SHP77 treated with DMSO at 0.1 percent for 48 hours (cell line): ENCODE results near the gene SLC22A1.

Source experiments
- DNase-seq: peaks from one replicate; lab custom pipeline; 2025; lab: John Stamatoyannopoulos, UW

SLC22A1 gene

DNA sequence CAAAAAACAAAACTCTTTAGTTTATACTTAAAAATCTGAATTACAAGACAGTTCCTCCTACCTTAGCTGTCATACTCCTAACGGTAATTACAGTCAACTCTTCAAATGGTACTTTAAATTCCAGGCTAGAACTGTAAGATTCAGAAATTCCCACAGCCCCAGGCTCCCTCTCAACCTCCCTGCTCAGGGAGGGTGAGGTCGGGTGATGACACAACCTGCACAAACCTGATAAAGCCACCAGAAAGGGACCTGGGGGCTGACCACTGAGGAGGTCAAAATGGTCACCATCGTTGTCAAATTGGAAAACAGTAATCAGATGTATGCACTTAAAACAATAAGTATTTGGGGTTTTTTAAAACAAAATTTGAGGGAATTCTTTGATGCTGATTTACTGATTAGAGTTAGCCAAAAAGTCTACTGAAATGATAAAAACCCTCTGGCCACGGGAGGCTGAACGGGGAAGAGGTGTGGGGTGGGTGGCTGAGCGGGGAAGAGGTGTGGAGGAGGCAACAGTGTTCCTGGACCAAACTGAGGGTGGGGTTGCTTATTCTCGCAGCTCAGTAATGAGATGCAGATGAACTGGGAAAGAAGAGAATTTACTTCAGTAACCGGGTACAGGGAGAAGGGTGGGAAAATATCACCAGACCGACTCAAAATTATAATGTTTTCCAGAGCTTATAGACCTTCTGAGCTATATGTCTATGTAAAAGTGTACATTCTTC, 52.4 kb downstream of the SLC22A1 start:
- no peak for DNase-seq

DNA sequence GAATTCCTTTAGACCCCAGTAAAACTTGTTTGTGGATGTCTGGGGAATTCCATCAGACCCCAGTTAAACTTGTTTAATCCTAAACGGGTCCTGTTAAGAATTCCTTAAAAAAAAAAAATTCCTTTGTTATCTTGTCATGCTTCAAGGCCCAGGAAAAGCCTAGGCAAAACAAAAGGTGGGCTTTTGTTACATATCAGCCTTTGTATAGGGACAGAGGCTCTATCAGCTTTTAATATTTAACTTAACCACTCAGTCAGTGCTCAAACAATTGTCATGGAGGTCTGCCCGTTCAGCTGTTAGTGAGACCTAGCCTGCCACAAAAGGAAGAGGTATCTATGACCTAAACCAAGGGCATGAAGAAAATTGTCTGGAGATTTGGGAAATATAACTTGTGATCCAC, 53.1 kb downstream of the SLC22A1 start:
- DNase-seq = no peak

DNA sequence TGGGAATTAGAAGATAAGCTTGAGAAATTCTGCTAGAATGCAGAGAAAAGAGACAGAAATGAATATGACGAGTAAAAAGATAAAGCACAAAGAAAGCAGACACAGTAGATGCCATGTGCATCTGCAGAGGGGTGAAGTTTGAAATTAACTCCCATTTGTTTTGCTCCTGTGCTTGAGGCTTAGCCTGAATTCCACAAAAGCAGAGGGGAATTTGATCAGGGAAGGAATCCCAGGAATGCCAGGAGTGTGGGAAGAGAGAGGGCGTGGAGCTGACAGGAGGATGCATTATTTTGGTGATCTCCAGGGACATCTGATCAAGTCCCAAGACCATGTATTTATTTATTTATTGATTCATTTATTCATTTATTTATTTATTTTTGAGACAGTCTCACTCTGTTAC, 55.6 kb downstream of the SLC22A1 start:
- no peak for DNase-seq

DNA sequence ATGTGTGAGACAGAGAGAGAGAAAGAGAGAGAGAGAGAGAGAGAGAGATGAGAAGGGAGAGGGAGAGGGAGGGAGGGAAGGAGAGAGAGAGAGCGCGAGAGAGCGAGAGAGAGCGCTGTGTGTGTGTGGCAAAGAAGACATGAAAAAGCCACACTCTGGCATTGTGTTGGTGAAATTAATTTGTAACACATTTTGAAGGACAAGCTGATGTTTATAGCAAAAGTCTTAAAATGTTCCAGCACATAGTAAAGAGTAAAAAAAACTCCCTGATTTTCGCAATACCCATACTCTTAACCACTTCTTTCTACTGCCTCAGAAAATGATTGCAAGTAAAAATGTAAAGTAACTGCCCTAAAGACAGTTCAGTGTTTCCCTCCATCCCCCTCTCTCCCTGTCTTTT, 56.7 kb downstream of the SLC22A1 start:
- DNase-seq = no peak

DNA sequence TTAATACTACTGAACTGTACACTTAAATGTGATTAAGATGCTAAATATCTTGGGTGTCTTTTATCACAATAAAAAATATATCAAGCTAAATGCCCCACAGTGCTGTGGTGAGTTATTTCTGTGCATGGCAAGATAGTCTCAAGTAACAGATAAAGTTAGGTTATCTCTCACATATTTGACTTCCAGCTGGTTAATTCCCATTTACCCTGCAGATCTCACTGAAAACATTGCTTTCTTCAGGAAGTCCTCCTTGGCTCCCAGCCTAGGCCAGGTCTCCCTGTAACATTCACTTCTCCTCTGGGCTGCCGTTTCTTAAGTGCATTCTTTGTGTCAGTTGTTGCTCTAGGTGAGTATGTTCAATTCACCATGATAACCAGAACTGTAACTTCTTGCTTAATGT, 59.1 kb downstream of the SLC22A1 start:
- no peak for DNase-seq

DNA sequence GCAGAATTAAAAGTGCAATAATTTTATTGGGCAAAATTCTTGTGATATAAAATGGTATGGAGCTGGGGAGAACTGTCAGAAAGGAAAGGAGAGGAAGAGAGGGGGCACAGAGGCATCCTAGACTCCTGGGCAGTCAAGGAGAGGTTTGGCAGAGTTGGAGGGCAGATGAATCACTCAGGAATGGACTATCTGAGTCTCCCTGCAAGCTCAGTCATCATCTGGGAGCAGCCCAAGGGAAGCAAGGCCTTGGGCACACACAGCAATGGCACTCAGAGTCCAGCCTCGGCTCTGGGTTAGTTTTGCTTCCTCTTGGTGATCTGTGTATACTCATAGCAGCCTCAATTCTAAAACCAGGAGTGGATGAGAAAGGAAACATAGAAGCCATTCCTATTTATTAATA, 67.2 kb downstream of the SLC22A1 start:
- DNase-seq = no peak

DNA sequence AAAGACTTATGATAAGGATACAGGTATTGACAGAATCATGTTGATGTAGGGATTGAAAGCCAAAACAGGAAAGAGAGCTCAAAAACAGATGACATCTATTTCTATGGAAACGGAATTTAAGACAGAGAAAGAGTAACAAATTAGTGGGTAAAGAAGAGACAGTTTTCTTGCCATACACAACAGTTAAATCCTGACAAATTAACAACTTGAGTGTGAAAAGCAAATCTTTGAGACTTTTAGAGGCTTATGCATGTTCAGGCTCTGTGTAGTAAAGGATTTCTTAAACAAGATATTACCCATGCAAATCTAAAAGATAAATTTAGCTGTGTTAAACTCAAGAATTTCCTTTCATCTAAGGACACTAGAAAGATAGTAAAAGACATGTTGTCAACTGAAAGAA, 68.5 kb downstream of the SLC22A1 start:
- no peak for DNase-seq

DNA sequence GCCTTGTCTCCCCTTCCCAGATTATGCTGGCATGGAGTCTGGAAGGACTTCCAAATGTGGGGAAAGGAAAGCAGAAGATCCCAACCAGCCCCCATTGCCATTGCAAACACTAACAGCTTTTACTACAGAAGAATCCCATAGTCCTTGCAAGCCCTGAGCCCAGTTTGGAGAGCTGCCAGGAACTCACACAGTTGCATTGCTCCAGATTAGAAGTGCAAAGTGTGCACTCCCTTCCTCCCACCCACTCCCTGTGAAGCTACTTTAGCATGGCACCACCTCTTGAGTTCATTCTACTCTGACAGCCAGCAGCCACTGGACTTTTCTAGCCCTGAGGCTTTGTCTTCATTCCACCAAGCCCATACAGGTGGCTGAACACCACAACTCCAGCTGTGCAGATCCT, 69.4 kb downstream of the SLC22A1 start:
- no peak for DNase-seq

DNA sequence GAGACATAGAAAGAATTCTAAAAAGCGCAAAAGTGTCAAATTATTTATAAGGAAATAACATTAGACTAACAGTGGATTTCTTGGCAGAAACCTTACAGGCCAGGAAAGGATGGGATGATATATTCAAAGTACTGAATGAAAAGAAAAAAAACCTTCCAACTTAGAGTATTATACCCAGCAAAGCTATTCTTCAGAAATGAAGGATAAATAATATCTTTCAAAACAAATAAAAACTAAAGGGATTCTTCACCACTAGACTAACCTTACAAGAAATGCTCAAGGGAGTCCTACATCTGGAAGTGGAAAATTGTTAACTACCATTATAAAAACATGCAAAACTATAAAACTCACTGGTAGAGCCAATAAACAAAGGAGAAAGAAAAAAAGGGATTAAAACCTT, 71.2 kb downstream of the SLC22A1 start:
- DNase-seq = no peak

DNA sequence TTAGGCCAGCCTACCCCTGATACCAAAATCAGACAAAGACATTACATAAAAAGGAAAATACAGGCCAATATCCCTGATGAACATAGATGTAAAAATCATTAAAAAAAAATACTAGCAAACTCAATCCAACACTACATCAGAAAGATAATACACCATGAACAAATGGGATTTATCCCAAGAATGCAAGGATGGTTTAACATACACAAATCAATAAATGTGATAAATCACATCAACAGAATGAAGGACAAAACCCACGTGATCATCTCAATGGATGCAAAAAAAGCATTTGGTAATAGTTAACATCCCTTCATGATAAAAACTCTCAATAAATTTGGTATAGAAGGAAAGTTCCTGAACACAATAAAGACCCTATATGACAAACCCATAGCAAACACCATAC, 73.2 kb downstream of the SLC22A1 start:
- no peak for DNase-seq

DNA sequence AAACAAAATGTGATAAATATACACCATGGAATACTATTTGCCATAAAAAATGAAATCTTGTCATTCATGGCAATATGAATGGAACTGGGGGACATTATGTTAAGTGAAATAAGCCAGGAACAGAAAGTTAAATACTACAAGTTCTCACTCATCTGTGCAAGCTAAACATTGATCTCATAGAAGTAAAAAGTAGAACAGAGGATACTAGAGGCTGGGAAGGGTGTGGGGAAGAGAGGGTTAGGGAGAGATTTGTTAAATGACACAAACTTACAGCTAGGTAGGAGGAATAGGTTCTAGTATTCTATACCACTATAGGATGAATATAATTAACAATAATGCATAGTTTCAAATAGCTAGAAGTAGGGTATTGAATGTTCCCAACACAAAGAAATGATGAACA, 76.0 kb downstream of the SLC22A1 start:
- no peak for DNase-seq

DNA sequence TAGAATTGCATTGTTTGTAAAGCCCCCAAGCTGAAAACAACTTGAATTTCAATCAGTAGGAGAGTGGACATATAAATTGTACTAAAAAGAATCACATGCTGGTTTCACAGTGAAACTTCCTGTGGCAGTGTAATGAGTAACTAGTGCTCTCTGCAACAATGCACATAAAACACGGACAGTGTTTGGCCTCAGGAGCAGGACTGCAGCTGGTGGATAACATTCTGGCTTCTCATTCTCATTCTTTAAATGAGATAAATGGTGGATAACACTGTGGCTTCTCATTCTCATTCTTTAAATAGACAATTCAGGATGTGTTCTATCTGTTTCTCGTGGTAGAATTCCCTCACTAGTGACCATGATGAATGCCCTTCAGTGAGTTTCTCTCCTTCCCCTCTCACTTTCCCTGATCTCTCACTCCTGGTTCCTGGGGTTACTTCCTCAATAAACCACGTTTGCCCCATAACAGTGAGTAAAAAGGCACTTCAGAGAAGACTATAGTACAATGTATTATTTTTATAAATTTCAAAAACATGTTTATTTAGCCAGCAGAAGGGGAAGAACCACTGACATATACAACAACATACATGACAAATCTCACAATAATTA, 77.1 kb downstream of the SLC22A1 start:
- DNase-seq = no peak

DNA sequence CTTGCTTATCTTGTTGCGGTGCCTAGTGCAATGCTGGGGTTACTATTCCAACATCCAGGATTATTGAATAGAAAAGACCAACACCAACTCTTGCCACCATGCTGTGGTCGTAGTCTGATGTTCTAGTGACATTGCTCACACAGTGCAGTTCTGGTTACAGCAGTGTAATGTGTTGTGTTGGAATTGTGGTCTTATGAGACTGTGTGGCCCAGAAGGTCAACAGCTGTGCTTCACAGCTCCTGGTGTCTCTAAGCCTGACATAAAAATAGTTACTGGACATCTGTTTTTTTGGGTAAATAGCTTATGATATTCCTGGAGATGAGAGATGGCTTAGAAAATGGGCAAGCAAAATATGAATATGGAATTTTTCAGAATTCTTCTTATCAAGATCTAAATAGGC, 79.4 kb downstream of the SLC22A1 start:
- no peak for DNase-seq

DNA sequence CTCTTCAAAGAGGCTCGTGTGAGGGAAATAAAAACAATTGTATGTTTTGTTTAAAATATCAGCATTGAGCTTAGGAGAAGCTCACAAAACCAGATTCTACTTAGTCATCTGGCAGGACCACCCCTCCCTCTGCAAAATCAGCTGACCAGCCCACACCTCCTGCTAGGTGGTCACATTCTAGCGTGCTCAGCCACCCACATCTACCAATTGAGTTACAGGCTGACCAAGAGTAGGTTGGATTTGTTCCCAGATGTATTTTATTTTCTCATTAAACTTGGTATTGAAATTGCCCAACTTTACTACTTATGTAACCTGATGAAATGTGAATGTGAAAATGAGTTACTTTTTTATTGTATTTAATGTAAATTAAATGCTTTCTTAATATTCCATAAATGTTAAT, 80.8 kb downstream of the SLC22A1 start:
- DNase-seq = no peak

DNA sequence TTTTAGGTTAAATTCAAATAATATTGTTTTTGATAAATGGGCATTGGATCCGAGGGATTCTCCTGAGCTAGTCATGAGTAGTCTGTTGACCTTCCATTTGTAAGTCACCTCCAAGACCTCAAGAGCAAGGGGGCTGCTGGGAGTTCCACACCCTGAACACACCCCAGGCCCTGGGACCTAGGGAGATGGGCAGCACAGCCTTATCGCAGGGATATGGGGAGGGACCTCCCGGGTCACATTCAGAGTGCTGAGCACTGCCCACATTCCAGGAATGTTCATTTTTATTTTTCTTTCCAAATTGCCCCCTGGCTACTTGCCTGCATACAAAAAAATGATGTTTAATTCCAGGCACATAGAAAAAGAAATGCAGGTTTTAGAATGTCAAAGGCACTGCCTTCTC, 81.5 kb downstream of the SLC22A1 start:
- no peak for DNase-seq

DNA sequence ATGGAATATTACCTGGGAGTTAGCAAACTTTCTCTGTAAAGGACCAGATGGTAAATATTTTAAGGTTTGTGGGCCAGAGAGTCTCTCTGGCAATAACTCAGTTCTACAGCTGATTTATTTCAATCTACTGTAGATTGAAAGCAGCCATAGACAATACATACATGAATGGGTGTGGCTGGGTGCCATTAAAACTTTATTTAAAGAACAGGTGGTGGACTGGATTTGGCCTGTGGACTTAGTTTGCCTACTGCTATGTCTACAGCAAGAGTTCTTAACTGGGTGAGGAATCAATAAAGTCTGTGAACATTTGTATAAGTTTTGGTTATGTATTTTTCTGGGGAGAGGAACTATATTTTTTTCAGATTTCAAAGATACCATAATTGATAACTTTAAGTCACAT, 81.9 kb downstream of the SLC22A1 start:
- DNase-seq = no peak

DNA sequence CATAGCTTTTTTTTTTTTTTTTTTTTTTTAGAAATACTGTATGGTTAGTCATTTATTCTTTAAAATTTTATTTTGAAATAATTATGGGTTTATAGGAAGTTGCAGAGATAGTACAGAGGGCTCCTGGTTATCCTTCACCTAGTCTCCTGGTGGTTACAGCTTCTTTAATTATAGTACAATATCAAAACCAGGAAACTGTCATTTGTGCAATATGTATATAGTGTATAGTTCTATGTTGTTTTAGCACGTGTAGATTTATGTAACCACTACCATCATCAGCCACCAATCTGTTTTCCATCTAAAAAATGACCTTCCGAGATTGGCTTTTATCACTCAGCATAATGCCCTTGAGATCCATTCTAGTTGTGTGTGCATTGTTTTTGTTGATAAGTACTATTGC, 82.3 kb downstream of the SLC22A1 start:
- DNase-seq = no peak

DNA sequence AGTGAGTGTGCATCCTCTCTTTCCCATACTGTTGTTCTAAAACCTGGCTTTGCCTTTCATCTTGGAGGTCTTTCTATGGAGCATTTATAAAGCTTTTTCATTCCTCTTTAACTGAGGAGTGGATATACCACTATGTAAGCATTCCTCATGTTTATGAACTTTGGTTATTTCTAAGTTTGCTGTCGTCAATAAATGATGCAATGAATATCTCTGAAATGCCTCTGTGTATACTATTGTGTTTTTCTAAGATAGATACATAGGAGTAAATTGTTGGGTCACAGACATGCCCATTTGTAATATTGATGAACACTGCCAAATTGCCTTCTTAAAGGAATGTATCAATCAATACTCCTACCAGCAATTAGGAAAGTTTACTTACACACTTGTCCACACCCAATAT, 83.1 kb downstream of the SLC22A1 start:
- DNase-seq = no peak

DNA sequence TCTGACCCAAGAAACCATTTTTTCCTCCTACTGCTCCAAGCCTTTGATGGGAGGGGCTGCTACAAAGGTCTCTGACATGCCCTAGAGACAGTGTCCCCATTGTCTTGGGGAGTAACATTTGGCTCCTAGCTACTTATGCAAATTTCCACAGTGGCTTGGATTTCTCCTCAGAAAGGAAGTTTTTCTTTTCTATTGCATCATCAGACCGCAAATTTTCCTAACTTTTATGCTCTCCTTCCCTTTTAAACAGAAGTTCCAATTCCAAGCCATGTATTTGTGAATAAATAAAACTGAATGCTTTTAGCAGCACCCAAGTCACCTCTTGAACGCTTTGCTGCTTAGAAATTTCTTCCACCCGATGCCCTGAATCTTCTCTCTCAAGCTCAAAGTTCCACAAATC, 86.0 kb downstream of the SLC22A1 start:
- DNase-seq = no peak
